WERI-Rb-1 (cell line): ENCODE data around the gene RLF.

ENCODE experiments used
- DNase-seq: peaks from one replicate; pipeline ENCODE4 v3.0.0-alpha.2; 2020
- H3K27ac ChIP-seq: fragments of 250-450 bp; sonication (Bioruptor Pico); 2 replicates; pipeline ENCODE4 v1.5.1; 2020; ENCODE audit warnings: mild to moderate bottlenecking, moderate library complexity
- H3K27me3 ChIP-seq: fragments of 250-450 bp; sonication (Bioruptor Pico); 2 replicates; pipeline ENCODE4 v1.5.1; 2021; ENCODE audit warnings: mild to moderate bottlenecking, low read depth, moderate library complexity; ENCODE audit not compliant: insufficient read depth, severe bottlenecking
- H3K36me3 ChIP-seq: fragments of 250-450 bp; sonication (Bioruptor Pico); 2 replicates; pipeline ENCODE4 v1.5.1; 2020; ENCODE audit warnings: mild to moderate bottlenecking, moderate library complexity
- H3K4me3 ChIP-seq: 2 replicates; pipeline ENCODE4 v1.5.1; 2011; ENCODE audit warnings: low read depth, mild to moderate bottlenecking, control low read depth, low read length
- H3K9me3 ChIP-seq: fragments of 250-450 bp; sonication (Bioruptor Pico); 2 replicates; pipeline ENCODE4 v1.5.1; 2021; ENCODE audit warnings: mild to moderate bottlenecking, moderate library complexity; ENCODE audit not compliant: severe bottlenecking
- CTCF ChIP-seq: IDR thresholded peaks from 2 replicates; pipeline ENCODE4 v1.5.1; 2011; ENCODE audit warnings: low read depth, mild to moderate bottlenecking, control low read depth, inconsistent platforms, low read length

Gene RLF

DNA sequence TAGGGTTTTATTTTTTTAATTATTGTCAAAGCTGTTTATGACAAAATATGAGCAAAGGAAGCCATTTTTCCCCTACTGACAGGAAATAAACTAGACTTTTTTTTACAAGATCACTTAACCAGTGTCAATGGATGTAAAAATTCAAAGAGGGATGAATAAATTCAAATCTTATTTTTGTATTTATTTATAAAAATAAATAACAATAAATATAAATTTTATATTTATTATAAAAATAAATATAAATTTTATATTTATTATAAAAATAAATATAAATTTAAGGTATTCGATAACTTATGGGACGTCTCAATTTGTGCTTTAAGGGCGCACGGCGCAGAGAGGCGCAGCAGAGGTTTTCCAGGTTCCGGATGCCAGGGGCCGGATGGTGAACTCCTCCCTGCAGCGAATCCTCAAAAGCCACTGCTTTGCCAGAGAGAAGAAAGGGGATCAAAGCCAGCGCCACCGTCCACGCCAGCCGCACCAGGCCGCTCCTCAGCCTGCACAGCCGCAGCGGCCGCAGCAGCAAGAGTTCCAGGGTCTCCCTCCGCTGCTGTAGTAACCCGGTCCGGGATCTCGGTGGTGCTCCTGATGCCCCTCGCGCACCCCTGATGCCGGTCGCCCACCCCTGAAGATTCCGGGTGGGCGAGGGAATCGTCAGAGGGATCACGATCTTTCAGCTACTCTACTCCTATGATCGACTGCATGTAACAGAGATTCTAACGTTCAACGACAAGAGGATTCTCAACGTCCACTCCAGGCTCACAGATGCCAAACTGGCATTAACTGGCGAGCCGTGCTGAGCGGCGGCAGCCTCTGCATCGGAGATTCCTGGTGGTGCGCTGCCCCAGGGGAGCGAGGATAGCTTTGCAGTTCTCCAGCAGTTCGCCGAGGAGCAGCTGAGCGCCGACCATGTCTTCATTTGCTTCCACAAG, 28.5 kb upstream of the RLF start:
- Histone ChIP-seq H3K4me3 (no peak overlapping the region), H3K9me3 (no peaks in the 10 kb centered on the region), H3K27ac (no peak overlapping the region), H3K36me3 (no peaks in the 10 kb centered on the region), H3K27me3 (no peaks in the 10 kb centered on the region)
- TF ChIP-seq CTCF: no peak
- DNase-seq: no peak

GRCh38 chr1:40133312-40133665, 27.9 kb upstream of the RLF start:
- no peak overlapping the region for H3K27ac ChIP-seq
- no peaks in the 10 kb centered on the region for H3K27me3 ChIP-seq
- no peak overlapping the region for H3K4me3 ChIP-seq
- TF ChIP-seq CTCF: no peak
- no peaks in the 10 kb centered on the region for H3K9me3 ChIP-seq
- no peaks in the 10 kb centered on the region for H3K36me3 ChIP-seq
- DNase-seq: no peak

DNA sequence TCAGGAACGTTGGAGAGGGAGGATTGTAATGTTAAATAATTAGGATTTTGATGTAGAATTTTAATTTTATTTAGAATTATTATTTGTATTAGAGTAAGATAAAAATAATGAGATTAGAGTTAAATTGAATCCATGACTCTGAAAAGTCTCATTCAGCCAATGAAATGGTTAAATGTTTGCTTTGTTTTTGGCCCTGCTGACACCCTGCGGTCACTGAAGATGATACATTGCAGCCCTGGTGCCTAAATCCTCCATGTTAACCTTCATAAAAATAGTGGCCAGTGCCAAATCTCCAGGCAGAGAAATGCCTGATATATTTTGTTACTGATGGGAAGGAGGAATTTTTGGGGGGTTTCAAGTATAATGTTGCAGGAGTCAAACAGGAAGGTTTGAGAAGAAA, 27.3 kb upstream of the RLF start:
- no peaks in the 10 kb centered on the region for H3K27me3 ChIP-seq
- DNase-seq: no peak
- H3K27ac ChIP-seq: no peak overlapping the region
- H3K9me3 ChIP-seq: no peaks in the 10 kb centered on the region
- no peak for TF ChIP-seq CTCF
- H3K36me3 ChIP-seq: no peaks in the 10 kb centered on the region
- H3K4me3 ChIP-seq: no peak overlapping the region

DNA sequence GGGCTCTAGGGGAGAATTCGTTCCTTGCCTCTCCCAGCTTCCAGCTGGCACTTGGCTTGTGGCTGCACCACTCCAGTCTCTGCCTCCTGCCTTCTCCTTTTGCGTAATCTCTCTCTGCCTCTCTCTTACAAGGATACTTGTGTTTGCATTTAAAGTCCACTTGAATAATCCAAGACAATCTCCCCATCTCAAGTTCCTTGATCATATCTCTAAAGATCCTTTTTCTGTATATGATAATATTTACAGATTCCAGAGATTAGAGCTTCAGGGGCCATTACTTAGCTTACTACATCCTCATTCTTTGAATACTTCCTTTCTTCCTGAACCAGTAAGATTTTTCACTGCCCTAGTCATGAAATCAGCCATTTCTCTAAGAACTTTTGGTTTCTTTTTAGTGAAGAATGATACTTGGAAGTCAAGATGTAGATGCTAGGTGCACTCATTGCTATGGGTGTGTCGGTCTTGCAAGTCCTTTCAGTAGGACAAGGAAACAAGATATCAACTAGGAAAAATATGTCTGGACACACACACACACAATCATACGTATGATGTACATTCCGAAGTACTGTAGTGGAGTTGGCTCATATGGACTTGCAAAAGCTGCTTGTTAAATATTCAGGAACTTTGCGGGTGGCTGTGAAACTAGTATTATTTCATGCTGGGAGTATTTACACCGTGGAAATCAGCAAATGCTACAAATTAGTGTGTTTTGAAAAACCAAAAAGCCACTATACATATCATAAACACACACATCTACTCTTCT, 20.8 kb upstream of the RLF start:
- Histone ChIP-seq H3K27me3 (peaks cover 7% of the 10 kb centered on the region), H3K36me3 (no peaks in the 10 kb centered on the region), H3K4me3 (no peak overlapping the region), H3K27ac (no peak overlapping the region), H3K9me3 (no peaks in the 10 kb centered on the region)
- TF ChIP-seq CTCF: no peak
- DNase-seq: no peak

DNA sequence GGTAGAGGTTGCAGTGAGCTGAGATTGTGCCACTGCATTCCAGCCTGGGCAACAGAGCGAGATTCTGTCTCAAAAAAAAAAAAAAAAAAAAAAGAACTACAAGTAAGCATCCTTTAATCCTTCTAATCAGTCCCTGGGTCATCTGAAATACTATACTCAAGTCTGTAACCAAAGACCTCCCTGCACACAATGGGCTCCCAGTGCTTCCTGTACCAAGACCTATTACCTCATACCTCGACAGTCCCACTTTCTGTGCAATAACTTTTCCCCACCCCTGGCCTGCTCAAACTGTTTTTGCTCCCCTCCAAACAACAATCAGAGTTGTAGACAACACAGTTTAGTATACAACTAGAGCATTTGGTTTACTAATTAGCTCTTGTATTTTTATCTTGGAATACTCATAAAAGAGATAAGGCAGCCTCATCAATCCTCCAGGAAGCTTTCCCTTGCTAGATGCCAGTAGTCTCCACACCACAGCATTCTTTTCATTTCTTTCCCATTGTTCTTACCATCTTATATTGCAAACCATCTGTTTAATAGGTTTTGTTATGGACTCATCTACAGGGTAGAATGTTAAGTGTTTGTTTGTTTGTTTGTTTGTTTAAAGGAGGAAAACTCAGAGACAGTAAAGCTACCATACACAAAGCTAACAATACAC, 19.2 kb upstream of the RLF start:
- Histone ChIP-seq H3K9me3 (no peaks in the 10 kb centered on the region), H3K4me3 (no peak overlapping the region), H3K27ac (no peak overlapping the region), H3K36me3 (no peaks in the 10 kb centered on the region), H3K27me3 (peaks cover 7% of the 10 kb centered on the region)
- DNase-seq: no peak
- no peak for TF ChIP-seq CTCF
